H1 (cell line): ENCODE data around the gene ZNF488. TPM values are rescaled to one million over a fixed set of nuclear protein-coding genes. Genes with fewer than 3 reads are reported as not detected.
A peak's percentile ranks its signal among the peaks of the same experiment; 100 is the strongest.

Experiments
- CTCF ChIA-PET: fragments of 300-600 bp; sonication (Branson Sonifier 250); formaldehyde crosslinking; loops from one replicate; lab custom pipeline; 2021; ENCODE audit not compliant: partially characterized antibody; lab: Charles Lee
- POLR2A ChIA-PET: fragments of 300-600 bp; sonication (Branson Sonifier 250); formaldehyde crosslinking; loops from one replicate; lab custom pipeline; 2021; ENCODE audit warnings: inconsistent platforms; ENCODE audit not compliant: partially characterized antibody; lab: Charles Lee
- DNase-seq, 2 experiments: peaks; one replicate each; pipeline versions ENCODE4 v3.0.0 to v3.0.0-alpha.2; 2010 to 2022; ENCODE audit warnings: low spot score in 2 of 2, low read depth in 1 of 2, mixed read lengths in 1 of 2
- FAIRE-seq: peaks from 2 replicates; lab custom pipeline; 2011; peaks lifted over from hg19 to GRCh38; lab: Jason Lieb, UNC
- H2AFZ ChIP-seq: 2 replicates; pipeline ENCODE4 v1.8.1; 2012; ENCODE audit warnings: low read length, inconsistent platforms
- H2AK5ac ChIP-seq: 2 replicates; pipeline ENCODE4 v1.6.1; 2013; ENCODE audit warnings: low read depth, low read length
- H2BK120ac ChIP-seq: replicated peaks from 2 replicates; pipeline ENCODE3; 2013; ENCODE audit warnings: low read depth, low read length, inconsistent platforms
- H2BK12ac ChIP-seq: 2 replicates; pipeline ENCODE4 v1.6.1; 2013; ENCODE audit warnings: low read depth, low read length
- H2BK15ac ChIP-seq: 2 replicates; pipeline ENCODE4 v1.6.1; 2013; ENCODE audit warnings: low read length
- H2BK20ac ChIP-seq: 2 replicates; pipeline ENCODE4 v1.6.1; 2013; ENCODE audit warnings: low read length
- H2BK5ac ChIP-seq: 2 replicates; pipeline ENCODE4 v1.6.1; 2013; ENCODE audit warnings: low read depth, low read length
- H3K14ac ChIP-seq: 2 replicates; pipeline ENCODE4 v1.6.1; 2013; ENCODE audit warnings: inconsistent platforms; ENCODE audit not compliant: insufficient read length
- H3K18ac ChIP-seq: 2 replicates; pipeline ENCODE4 v1.6.1; 2013; ENCODE audit warnings: low read length; ENCODE audit errors: extremely low read depth
- H3K23ac ChIP-seq: 2 replicates; pipeline ENCODE4 v1.6.1; 2013; ENCODE audit warnings: inconsistent platforms; ENCODE audit not compliant: insufficient read length
- H3K23me2 ChIP-seq: 2 replicates; pipeline ENCODE4 v1.6.1; 2013; ENCODE audit warnings: low read depth, low read length
- H3K27ac ChIP-seq: 2 replicates; pipeline ENCODE4 v1.6.1; 2011; ENCODE audit warnings: low read depth, low read length, inconsistent platforms
- H3K27me3 ChIP-seq, 4 experiments: replicated peaks in 1 of 4; 1 replicate in 1 of 4; 2 replicates in 3 of 4; pipeline versions ENCODE4 v1.6.1 to v1.8.1; 2011 to 2013; ENCODE audit warnings: low read length in 3 of 4, mild to moderate bottlenecking in 3 of 4, inconsistent platforms in 2 of 4, mixed read lengths in 2 of 4, moderate library complexity in 1 of 4; ENCODE audit not compliant: control insufficient read depth in 3 of 4, insufficient read depth in 3 of 4; ENCODE audit errors: extremely low read depth in 1 of 4
- H3K36me3 ChIP-seq, 4 experiments: 2 replicates each; pipeline versions ENCODE4 v1.6.1 to v1.8.1; 2011 to 2013; ENCODE audit warnings: mild to moderate bottlenecking in 4 of 4, low read length in 3 of 4, moderate library complexity in 2 of 4, control low read depth in 1 of 4, inconsistent platforms in 1 of 4; ENCODE audit not compliant: insufficient read depth in 4 of 4, control insufficient read depth in 2 of 4
- H3K4ac ChIP-seq: replicated peaks from 2 replicates; pipeline ENCODE3; 2013; ENCODE audit warnings: low read length, low read depth, mixed read lengths, inconsistent platforms; ENCODE audit not compliant: insufficient read length
- H3K4me1 ChIP-seq, 4 experiments: replicated peaks in 1 of 4; 1 replicate in 1 of 4; 2 replicates in 3 of 4; pipeline versions ENCODE4 v1.6.1 to v1.8.1; 2011 to 2013; ENCODE audit warnings: low read length in 3 of 4, inconsistent platforms in 2 of 4, mixed read lengths in 1 of 4; ENCODE audit not compliant: insufficient read depth in 4 of 4, control insufficient read depth in 3 of 4
- H3K4me2 ChIP-seq, 2 experiments: 2 replicates each; pipeline versions ENCODE4 v1.6.1 to v1.8.1; 2011 to 2013; ENCODE audit warnings: low read depth in 2 of 2, low read length in 2 of 2, control low read depth in 1 of 2, inconsistent platforms in 1 of 2, mild to moderate bottlenecking in 1 of 2; ENCODE audit not compliant: insufficient read depth in 1 of 2
- H3K4me3 ChIP-seq, 4 experiments: fragments of 200-600, 300-600 bp in 1 of 4; sonication (generic), shearing (Covaris generic), sonication (Bioruptor Twin) in 1 of 4; 2 replicates each; pipeline versions ENCODE4 v1.5.1 to v1.8.1; 2011 to 2016; ENCODE audit warnings: low read length in 4 of 4, low read depth in 3 of 4, control low read depth in 2 of 4, inconsistent platforms in 2 of 4, mild to moderate bottlenecking in 2 of 4, mixed read lengths in 1 of 4, moderate library complexity in 1 of 4; ENCODE audit not compliant: insufficient read depth in 2 of 4; ENCODE audit errors: extremely low read depth in 1 of 4
- H3K56ac ChIP-seq: replicated peaks from 2 replicates; pipeline ENCODE3; 2013; ENCODE audit warnings: low read depth, mild to moderate bottlenecking, mixed read lengths, low read length, inconsistent platforms; ENCODE audit not compliant: insufficient read length
- H3K79me1 ChIP-seq: 2 replicates; pipeline ENCODE4 v1.6.1; 2013; ENCODE audit warnings: low read depth, low read length, control low read depth
- H3K79me2 ChIP-seq, 2 experiments: 2 replicates each; pipeline versions ENCODE4 v1.6.1 to v1.8.1; 2012 to 2013; ENCODE audit warnings: low read length in 2 of 2, mild to moderate bottlenecking in 2 of 2, inconsistent platforms in 1 of 2; ENCODE audit not compliant: insufficient read depth in 2 of 2, control insufficient read depth in 1 of 2
- H3K9ac ChIP-seq, 4 experiments: replicated peaks in 1 of 4; 1 replicate in 1 of 4; 2 replicates in 3 of 4; pipeline versions ENCODE4 v1.6.1 to v1.8.1; 2011 to 2013; ENCODE audit warnings: low read depth in 3 of 4, low read length in 3 of 4, control low read depth in 2 of 4, mild to moderate bottlenecking in 2 of 4, moderate library complexity in 2 of 4, inconsistent platforms in 1 of 4; ENCODE audit errors: extremely low read depth in 1 of 4
- H3K9me3 ChIP-seq, 2 experiments: 2 replicates each; pipeline versions ENCODE4 v1.6.1 to v1.8.1; 2012 to 2013; ENCODE audit warnings: mild to moderate bottlenecking in 2 of 2, moderate library complexity in 2 of 2, control low read depth in 1 of 2, inconsistent platforms in 1 of 2, low read depth in 1 of 2, low read length in 1 of 2, mixed read lengths in 1 of 2; ENCODE audit not compliant: insufficient read depth in 2 of 2
- H4K20me1 ChIP-seq, 2 experiments: replicated peaks in 1 of 2; 2 replicates each; pipeline versions ENCODE3 to v1.8.1; 2011 to 2013; ENCODE audit warnings: inconsistent platforms in 2 of 2, low read length in 2 of 2, mild to moderate bottlenecking in 1 of 2; ENCODE audit not compliant: insufficient read depth in 2 of 2, control insufficient read depth in 1 of 2
- H4K5ac ChIP-seq: 2 replicates; pipeline ENCODE4 v1.6.1; 2013; ENCODE audit warnings: low read length, low read depth, mixed read lengths, inconsistent platforms; ENCODE audit not compliant: insufficient read length
- H4K8ac ChIP-seq: 2 replicates; pipeline ENCODE4 v1.8.0; 2013; ENCODE audit warnings: mild to moderate bottlenecking, moderate library complexity, low read length, inconsistent platforms; ENCODE audit not compliant: insufficient read depth; ENCODE audit errors: extremely low read depth
- H4K91ac ChIP-seq: replicated peaks from 2 replicates; pipeline ENCODE3; 2013; ENCODE audit warnings: low read length, mixed read lengths, inconsistent platforms; ENCODE audit not compliant: insufficient read length
- ASH2L ChIP-seq: fragments of 200-600, 300-600 bp; sonication (generic); IDR thresholded peaks from one replicate; pipeline ENCODE4 v1.7.1; 2017; ENCODE audit warnings: low read length
- BACH1 ChIP-seq: IDR thresholded peaks from 2 replicates; pipeline ENCODE4 v1.6.1; 2012; ENCODE audit warnings: low read length, improper control_type of control experiment
- MAX ChIP-seq: IDR thresholded peaks from 2 replicates; pipeline ENCODE4 v1.6.1; 2012; ENCODE audit warnings: inconsistent platforms
- NANOG ChIP-seq: IDR thresholded peaks from 2 replicates; pipeline ENCODE4 v1.6.1; 2011; ENCODE audit warnings: low read length, low read depth, mild to moderate bottlenecking, inconsistent platforms; ENCODE audit not compliant: insufficient read depth, poor library complexity, severe bottlenecking
- RAD21 ChIP-seq, 2 experiments: IDR thresholded peaks in 1 of 2; conservative IDR thresholded peaks in 1 of 2; 2 replicates each; pipeline ENCODE4 v1.6.1; 2011; ENCODE audit warnings: low read depth in 2 of 2, low read length in 2 of 2, improper control_type of control experiment in 1 of 2, inconsistent platforms in 1 of 2, mild to moderate bottlenecking in 1 of 2, moderate library complexity in 1 of 2
- whole genome bisulfite sequencing, 2 experiments: shearing (Covaris generic) in 1 of 2; methylation state at CpG; one replicate each; pipeline versions ENCODE4 v1.1.6 to v1.1.7; 2013 to 2015; ENCODE audit warnings: low lambda C conversion rate in 2 of 2, mixed read lengths in 2 of 2, inconsistent platforms in 1 of 2, low coverage in 1 of 2, missing lambda C conversion rate in 1 of 2; ENCODE audit not compliant: insufficient replicate concordance in 2 of 2, insufficient coverage in 1 of 2, insufficient read length in 1 of 2; ENCODE audit errors: extremely low coverage in 1 of 2, missing lambda C conversion rate in 1 of 2; 5-methylcytosine and 5-hydroxymethylcytosine counted together
- polyA plus RNA-seq, 7 experiments: library from polyadenylated mRNA; depleted of rRNA in 3 of 7; stranded (reverse) in 5 of 7; unstranded in 2 of 7; fragments of >200 nt in 5 of 7; fragments of 200-250 nt in 2 of 7; gene quantifications; 1 replicate in 5 of 7; 2 replicates in 1 of 7; 4 replicates in 1 of 7; pipeline versions ENCODE4 v1.2.1 to v1.2.3, GENCODE V29; 2011 to 2013; ENCODE audit warnings: missing spikeins in 2 of 7, mixed read lengths in 2 of 7
- total RNA-seq: library from RNA; stranded (reverse); fragmentation: NEBNext Ultra II Directional; extraction: Animal tissue kit (Norgen Biotek cat#: 25700); gene quantifications from 2 replicates; pipeline ENCODE4 v1.2.1, GENCODE V29; 2021
- TF ChIP-seq, protein P1 (sequence below), 3 experiments: IDR thresholded peaks; 1 replicate in 2 of 3; 2 replicates in 1 of 3; pipeline versions ENCODE4 v1.5.1 to v1.6.1; 2011; ENCODE audit warnings: low read length in 3 of 3, mild to moderate bottlenecking in 3 of 3, inconsistent platforms in 2 of 3, low read depth in 1 of 3, moderate library complexity in 1 of 3; ENCODE audit not compliant: insufficient read depth in 1 of 3; ENCODE audit errors: control extremely low read depth in 1 of 3

The ZNF488 gene
- total and polyA plus RNA-seq, 2 of the 8 experiments (the other 6 are each of a cell fraction or from before 2014, with no cell fraction given) = 7.9 to 11.4 TPM

DNA sequence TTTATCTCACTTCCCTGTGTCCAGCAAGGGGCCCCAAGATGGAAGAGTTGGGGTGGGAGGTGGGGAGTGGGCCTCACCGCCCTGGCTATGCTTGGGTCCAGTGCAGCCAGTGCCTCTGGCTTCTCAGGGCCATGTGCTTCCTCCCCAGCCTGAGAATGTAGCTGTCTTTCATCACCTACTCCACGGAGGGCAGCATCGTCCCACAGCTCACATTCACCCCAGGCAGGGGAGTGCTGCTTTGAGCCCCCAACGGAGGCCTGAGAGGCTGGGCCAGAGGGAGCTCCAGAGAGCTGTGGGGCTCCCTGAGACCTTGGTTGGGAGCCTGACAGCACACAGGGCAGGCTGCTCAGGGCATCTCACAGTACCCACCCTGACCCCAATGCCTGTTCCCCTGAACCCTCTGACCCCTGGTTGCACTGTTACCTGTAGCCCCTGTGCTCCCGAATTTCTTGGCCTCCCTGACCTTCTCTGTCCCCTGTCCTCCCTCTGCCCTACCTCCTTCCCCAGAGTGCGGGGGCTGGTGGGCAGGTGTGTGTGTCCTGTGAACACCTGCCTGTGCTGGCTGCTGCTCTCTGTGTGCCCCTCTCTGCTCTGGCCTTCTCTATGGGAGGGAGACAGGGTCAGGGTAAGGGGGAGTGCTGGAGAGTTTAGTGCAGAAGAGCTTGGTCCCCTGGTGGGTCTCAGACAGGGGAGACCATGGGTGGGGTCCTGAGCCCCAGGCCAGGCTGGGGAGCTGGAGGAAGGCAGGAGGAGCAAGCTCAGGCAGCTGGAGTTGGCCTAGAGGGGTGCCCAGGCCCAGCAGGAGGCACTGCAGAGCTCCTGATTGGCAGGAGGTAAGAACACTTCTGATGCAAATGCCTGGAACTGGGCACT, 19.6 kb upstream of the ZNF488 start:
- H3K14ac ChIP-seq = no peak overlapping the region
- H3K56ac ChIP-seq = no peak overlapping the region
- no peak overlapping the region for H4K5ac ChIP-seq
- H3K79me2 ChIP-seq = no peaks in the 10 kb centered on the region
- H2AFZ ChIP-seq = no peak overlapping the region
- ChIA-PET POLR2A (interaction anchor here (1.4 to 2.7 kb wide), 3 partner anchors 9 to 31 kb away, joined by 4 to 13 read pairs (median 4); partner anchors contain the start of gene ZNF488), CTCF (interaction anchor here (1.0 to 4.2 kb wide), 11 partner anchors 9 to 49 kb away, joined by 3 to 25 read pairs (median 4); no protein-coding TSS in a partner anchor)
- peak overlapping the region; percentile 52 for H3K18ac ChIP-seq
- H2BK120ac ChIP-seq = no peak overlapping the region
- H3K4me3 ChIP-seq = no peak overlapping the region; a peak in 1 of 8 replicates
- no peaks in the 10 kb centered on the region for H3K79me1 ChIP-seq
- peak overlapping the region; percentile 96; the same call in 1 of the 2 replicates for H2AK5ac ChIP-seq
- no peak overlapping the region for H3K9ac ChIP-seq
- H2BK15ac ChIP-seq = peak overlapping the region; percentile 99
- H3K36me3 ChIP-seq = no peaks in the 10 kb centered on the region
- peak overlapping the region; percentile 89 for H2BK20ac ChIP-seq
- no peak overlapping the region for H3K23ac ChIP-seq
- peaks cover 4% of the 10 kb centered on the region; the same call in 1 of the 2 replicates for H3K23me2 ChIP-seq
- no peak overlapping the region for H4K8ac ChIP-seq
- peaks cover 7 to 27% (median 20%) of the 10 kb centered on the region in 4 experiments for H3K4me1 ChIP-seq
- 0 out of 2 replicates have a peak overlapping the region, but pooled peaks have one; percentile 32 for H3K27ac ChIP-seq
- H3K4me2 ChIP-seq = peak overlapping the region; percentile 34 to 48; a peak in 2 of 4 replicates
- peak overlapping the region; percentile 10 for H3K4ac ChIP-seq
- H4K91ac ChIP-seq = peak overlapping the region; percentile 64
- no peaks in the 10 kb centered on the region for H3K9me3 ChIP-seq
- FAIRE-seq (no peak), DNase-seq (peak in 1 of 2 experiments; percentile 50)
- H2BK5ac ChIP-seq = peak overlapping the region; percentile 96; the same call in 1 of the 2 replicates
- peak overlapping the region; percentile 98; the same call in 1 of the 2 replicates for H2BK12ac ChIP-seq
- H3K27me3 ChIP-seq = no peaks in the 10 kb centered on the region
- peaks cover 0 to 3% of the 10 kb centered on the region in 2 experiments for H4K20me1 ChIP-seq
- 61% methylated on average over 6 of the region's 6 CpGs; no CpG with 5 or more reads in 1 of the 2 experiments for whole genome bisulfite sequencing, 2 experiments
- TF ChIP-seq BACH1 (no peak), ASH2L (no peak), RAD21 (IDR thresholded peaks at IDR 0.05 in 1 of 2, conservative IDR thresholded peaks at IDR 0.05 in 1 of 2; ENCODE audit: low read depth in 2 of 2, low read length in 2 of 2) (peak; percentile 21 to 37), NANOG (no peak), MAX (peak; percentile 58)
- TF ChIP-seq, protein P1, sequence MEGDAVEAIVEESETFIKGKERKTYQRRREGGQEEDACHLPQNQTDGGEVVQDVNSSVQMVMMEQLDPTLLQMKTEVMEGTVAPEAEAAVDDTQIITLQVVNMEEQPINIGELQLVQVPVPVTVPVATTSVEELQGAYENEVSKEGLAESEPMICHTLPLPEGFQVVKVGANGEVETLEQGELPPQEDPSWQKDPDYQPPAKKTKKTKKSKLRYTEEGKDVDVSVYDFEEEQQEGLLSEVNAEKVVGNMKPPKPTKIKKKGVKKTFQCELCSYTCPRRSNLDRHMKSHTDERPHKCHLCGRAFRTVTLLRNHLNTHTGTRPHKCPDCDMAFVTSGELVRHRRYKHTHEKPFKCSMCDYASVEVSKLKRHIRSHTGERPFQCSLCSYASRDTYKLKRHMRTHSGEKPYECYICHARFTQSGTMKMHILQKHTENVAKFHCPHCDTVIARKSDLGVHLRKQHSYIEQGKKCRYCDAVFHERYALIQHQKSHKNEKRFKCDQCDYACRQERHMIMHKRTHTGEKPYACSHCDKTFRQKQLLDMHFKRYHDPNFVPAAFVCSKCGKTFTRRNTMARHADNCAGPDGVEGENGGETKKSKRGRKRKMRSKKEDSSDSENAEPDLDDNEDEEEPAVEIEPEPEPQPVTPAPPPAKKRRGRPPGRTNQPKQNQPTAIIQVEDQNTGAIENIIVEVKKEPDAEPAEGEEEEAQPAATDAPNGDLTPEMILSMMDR (IDR thresholded peaks at IDR 0.05; ENCODE audit: control extremely low read depth in 1 of 3, insufficient read depth in 1 of 3, low read depth in 1 of 3, low read length in 3 of 3) = peak in 2 of 3 experiments; percentile 10; a peak in 2 of 4 replicates
